GM18498 (cell line): ENCODE measurements around the gene SSBP2.
"Not testable (repeated sequence)": the region's sequence is repeated elsewhere in the genome, so short reads cannot be mapped to it uniquely, and the experiment has no call there.

ENCODE experiments used
- ATAC-seq: cut with Tn5 transposase; IDR thresholded peaks from one replicate; pipeline ENCODE4 v1.9.1; 2021; ENCODE audit warnings: mild to moderate bottlenecking, moderate library complexity; ENCODE audit not compliant: unreplicated experiment

Gene SSBP2

DNA sequence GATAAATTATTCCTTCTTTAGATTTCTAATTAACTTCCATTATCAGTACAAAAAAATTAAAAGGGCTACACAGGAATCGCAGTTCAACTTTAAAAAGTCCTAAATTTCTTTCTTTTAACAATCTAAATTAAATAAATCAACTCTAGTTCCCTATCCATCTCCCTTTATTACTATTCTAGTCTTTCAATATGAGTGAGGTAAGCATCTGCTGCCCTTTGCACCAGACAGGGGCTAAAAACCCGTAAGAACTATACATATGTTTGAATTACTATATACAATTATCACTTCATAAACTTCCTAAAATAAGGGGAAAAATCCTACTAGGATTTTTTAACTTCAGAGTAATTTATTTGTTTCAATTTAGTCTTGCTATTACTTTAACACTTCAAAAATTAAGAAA, 145.6 kb downstream of the SSBP2 start:
- ATAC-seq, result no peak

DNA sequence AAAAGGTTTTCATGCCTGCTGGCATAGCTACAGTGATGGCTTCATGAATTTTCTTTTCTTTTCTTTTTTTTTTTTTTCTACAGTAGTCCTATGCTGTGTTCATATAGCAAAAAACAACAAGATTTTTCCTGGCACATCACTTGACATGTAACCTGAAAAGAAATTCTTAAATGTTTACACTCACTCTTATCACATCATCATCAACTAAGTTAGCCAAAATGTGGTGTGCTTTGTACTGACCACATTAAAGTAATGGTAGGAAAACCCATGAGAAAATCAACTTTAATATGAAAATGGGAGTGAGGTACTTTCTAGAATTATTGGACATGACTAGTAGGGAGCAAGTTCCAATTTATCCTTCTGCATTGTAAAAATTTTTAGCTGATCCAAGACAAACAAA, 146.7 kb downstream of the SSBP2 start:
- ATAC-seq, result no peak

DNA sequence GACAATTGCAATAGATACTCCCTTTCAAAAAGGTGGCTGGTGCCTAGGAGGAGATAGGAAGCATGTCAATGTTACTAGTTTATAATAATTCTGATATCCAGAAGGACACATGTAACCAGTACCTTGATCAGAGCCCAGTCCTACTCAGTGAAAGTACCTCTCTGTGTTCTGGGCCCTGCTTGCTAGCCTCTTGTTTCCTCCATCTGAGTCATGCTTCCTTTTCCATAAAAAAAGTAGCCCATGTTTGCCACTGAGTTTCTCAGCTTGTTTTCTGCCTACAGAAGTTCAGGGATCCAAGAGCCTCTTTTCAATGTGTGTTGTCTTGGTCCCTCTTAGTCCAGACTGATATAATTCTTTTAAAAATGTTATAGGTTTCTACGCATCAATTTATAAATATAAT, 149.0 kb downstream of the SSBP2 start:
- no peak for ATAC-seq

DNA sequence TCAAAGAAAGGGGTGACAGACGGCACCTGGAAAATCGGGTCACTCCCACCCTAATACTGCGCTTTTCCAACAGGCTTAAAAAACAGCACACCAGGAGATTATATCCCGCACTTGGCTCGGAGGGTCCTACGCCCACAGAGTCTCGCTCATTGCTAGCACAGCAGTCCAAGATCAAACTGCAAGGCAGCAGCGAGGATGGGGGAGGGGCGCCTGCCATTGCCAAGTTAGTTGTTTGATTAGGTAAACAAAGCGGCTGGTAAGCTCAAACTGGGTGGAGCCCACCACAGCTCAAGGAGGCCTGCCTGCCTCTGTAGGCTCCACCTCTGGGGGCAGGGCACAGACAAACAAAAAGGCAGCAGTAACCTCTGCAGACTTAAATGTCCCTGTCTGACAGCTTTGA, 158.8 kb downstream of the SSBP2 start:
- ATAC-seq, result not testable (repeated sequence)

DNA sequence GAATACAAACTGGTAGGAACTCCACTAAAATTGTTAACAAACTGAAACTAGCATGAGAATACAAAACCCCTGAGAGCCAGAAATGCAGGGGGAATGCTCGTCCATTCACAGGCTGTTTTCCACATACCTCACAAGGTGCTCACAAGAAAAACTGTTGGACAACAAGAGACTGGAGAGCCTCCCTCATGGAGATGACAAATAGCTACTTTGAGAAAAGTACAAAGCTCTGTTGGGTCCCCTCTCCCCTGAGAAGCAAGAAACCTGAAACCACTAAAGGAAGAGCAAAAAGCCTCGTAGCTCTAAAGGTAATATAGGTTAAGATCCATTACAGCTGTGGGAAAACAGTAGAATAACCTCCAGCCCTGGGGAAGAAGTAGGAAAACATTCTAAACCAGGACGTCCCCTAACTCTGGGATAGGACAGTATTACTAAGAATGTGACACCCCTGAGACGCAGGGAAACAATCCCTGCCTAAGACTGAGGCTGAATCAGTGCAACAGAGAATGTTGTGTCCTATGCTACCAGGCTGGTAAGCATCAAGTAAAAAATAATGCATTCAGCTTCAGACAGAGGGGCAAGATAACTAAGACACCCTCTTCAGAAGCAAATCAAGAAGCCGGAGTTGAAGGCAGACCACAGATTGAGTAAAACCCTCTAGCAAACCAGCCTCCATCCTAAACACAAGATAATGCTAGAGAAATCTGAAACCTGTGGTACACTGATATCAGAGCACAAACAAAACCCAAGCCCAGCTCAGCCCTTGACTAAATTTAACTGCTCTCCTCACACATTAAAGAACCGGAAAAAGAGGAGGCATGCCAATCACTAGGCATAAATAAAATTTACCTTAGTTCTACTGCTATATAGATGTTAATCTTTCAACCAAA, 160.2 kb downstream of the SSBP2 start:
- no peak for ATAC-seq

DNA sequence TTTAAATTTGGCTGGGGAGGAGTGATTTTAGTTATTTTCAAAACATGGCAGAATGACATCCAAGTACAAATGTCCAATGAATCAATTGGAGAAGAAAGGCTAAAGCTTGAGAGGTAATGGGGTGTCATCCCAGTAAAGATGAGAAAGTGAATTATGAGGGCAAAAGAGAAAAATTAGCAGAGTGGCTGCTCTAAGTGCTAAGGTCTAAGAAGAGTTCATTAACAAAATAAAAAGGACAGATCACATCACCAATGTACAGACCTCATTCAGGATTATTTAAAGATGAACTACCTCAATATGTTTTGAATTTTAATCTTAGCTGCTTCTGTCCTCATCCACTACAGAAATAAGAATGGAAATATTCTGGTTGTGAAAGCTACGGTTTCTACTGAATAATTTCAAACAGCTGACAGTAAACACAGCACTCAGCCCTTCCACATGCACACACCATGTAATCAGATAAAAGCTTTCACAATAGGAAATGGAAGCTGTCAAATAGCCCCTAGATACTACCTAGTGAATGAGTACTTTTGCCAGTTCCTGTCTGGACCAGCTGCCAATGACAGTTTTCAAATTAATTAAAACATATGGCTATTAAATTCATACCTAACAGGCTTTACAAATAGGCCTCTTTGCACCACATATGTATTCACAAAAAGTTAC, 171.5 kb downstream of the SSBP2 start:
- ATAC-seq, result no peak

DNA sequence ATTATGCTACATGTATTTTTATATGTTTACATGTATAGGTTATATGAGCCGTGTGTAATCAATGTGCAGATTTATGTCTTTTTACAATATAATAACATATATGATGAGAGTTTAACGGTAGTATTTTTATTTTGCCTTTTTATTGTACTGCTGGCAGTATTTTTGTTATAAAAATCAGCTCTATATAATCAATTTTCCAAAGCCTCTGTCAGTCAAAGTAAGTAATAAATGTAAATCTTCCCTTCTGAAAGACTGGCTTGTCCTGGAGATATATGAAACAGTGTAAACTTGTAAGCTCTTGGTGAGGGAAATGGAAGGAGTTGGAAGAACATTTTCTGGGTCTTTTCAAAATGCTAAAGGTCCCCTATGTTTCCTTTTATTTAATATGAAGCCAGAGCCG, 173.8 kb downstream of the SSBP2 start:
- no peak for ATAC-seq

DNA sequence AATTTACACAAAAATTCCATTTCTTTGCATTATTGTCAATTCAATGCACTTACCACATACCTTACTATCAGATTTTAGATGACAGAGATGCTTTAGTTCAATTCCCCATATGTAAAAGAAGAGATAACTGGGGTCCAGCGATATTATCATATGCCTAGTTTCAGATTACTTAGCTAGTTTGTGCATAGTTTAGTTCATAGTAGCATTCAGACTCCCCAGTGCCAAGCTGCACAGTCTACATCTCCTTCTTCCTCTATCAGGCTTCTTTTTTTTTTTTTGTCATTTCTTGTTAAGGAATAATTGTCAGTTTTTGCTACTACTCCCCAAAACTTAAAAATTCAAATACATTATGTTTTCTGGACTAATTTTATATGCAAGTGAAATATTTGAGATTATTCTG, 175.0 kb downstream of the SSBP2 start:
- no peak for ATAC-seq

DNA sequence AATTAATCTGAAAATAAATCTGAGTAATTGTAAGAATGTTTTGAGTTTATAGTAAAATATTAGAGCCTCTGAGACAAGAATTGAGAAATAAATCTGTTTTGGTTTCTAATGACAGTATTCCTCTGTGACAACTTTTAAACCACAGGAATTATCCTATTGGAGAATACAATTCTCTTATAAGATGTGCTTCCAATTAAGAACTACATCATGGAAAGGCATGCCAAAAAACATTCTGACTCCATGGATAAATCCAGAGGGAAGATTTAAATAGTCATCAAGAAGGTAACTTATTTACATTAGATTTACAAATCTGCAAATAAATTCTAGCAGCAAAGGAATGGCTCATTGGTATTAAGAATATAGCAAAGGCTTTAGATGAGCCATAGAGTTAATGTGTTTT, 178.7 kb downstream of the SSBP2 start:
- ATAC-seq, result no peak

DNA sequence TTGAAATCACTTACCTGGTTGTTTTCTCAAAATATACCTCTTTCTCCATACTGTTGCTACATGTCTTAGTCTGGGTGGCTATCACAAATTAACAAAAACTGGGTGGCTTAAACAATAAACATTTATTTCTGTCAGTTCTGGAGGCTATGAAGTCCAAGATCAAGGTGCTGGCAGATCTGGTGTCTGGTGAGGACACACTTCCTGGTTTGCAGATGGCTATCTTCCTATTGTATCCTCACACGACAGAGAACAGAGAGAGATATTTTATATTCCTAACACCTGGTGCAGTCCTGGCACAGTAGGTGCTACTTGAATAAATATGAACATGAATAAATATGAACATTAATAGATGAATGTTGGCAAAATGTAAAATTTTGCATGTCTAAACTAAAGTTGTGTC, 192.7 kb downstream of the SSBP2 start:
- no peak for ATAC-seq

DNA sequence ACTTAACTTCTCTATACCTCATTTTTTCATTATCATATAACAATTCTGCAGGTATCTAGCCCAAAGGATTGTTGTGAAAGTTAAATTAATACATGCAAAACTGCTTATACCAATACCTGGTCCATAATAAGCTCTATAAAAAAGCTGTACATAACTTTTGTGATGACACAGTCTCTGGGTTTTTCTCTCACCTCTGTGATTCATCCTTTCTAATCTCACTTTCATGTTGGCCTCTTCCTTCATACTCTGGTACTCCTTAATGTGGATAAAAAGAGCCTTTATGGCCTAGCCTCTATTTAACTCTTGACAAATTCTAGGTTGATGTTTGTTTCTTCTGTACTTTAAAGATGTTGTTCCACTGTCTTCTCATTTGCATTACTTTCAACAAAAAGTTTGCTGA, 194.1 kb downstream of the SSBP2 start:
- ATAC-seq, result no peak

DNA sequence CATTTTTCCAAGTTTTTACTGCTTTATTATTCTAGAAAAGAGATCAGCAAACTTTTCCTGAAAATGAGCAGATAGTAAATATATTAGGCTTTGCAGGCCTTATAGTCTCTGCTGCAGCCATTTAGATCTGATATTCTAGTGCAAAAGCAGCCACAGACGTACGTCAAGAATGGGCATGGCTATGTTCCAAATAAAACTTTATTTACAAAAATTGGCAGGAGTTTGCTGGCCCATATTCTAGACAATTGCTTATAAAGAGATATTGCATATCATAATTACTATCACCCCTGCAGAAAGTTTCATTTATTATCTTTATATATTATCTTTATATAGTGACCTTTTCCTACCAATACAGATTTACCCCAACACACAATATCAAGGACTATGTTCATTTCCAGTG, 195.0 kb downstream of the SSBP2 start:
- no peak for ATAC-seq

DNA sequence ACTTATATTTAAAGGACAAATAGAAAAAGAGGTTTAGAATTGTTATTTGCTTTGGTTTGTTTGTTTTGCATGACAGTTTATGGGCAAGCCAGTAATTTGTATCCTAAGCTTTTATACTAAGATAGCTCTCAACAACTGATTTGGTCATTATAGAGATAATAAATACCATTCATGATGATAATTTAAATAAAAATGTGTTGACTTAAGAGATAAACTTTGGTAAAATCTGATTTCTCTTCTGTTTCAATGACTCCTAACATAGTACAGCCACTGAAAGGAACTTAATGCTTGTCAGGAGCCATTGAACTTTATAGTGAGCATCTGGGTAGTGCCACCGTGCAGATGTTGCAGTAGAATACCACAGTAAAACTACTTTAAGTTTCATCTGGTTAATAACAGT, 196.2 kb downstream of the SSBP2 start:
- no peak for ATAC-seq

DNA sequence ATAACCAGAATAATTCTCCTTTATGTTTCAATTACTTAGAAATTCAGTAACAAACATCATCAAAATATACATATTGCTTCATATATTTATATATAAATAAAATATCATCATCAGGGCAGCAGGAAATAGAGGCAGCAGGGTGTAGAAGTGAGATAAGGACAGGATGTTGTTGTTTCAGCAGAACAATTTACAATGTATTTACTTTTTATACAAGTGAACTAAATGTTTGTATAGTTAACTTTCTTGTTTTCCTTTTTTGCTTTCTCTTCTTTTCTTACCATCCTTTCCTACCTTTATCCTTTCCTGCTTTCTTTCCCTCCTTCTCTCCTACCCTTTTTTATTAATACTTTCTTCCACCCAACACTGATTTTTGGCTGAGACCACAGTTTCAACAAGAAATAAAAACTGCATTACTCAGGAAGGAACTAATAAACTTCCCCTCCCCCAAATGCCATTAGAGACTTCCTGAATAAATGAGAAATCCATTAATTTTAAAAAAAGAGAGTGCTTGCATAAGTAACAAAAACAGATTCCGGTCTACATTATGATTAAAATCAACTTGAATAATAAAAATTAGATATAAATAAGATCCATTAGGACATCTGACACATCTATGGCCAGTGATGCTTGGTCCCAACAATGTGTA, 197.2 kb downstream of the SSBP2 start:
- ATAC-seq, result no peak

DNA sequence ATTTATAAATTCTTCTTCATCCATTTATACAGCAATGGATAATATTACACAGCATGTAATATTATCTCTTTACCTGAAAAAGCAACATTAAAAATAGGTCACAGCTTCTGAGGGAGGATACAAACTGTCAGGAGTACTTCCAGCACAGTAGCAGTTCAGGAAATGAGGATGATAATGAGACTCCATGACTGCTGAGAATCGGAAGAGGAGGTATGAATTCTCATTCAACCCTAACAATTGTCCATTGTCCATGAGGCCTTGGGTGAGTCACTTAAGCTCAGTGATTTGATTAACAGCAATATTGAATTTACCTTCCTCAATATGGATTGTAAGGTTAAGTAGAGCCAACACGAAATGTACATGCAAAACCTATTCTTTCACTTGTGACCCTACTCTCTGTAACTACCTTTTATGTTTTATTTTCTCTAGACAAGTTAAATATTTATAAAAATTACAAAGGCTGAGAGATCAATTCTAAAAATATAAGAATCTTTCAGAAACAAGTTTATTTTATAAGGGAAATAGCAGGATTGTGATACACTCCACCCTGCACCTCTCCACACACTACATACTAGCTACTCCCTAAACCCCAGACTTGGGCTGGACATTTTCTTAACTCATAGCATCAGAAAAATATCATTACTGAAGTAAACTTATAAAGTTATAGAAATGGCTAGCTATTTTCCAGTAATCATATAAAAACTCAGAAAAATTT, 197.9 kb downstream of the SSBP2 start:
- no peak for ATAC-seq

DNA sequence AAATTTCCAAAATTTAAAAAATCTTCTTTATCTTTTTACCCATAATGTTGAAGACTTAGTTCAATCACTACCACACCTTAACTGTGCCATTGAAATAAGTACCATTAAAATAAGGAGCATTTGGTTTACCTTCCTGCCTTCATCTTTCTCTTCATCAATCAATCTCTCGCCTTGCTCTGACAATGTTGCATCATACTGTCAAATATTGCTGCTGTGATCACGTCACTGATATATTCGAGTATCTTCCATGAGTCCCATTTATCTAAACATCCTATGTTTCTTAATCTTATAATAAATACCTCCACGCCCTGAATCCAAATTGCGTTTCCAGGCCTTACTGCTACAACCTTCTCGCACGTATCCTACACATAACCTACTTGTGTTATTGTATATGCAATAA, 201.8 kb downstream of the SSBP2 start:
- ATAC-seq, result no peak

DNA sequence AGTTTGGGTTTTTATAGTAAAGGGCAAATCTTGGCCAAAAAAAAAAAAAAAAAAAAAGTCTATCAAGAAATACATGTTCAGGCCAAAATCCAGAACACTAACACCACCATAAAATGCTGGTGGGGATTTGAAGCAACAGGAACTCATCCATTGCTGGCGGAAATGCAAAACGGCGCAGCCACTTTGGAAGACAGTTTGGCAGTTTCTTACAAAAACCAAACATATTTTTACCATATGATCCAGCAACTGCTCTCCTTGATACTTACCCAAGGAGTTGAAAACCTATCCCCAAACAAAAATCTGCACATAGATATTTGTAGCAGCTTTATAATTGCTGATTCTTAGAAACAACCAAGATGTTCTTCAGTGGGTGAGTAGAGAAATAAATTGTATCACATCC, 203.9 kb downstream of the SSBP2 start:
- ATAC-seq, result no peak

DNA sequence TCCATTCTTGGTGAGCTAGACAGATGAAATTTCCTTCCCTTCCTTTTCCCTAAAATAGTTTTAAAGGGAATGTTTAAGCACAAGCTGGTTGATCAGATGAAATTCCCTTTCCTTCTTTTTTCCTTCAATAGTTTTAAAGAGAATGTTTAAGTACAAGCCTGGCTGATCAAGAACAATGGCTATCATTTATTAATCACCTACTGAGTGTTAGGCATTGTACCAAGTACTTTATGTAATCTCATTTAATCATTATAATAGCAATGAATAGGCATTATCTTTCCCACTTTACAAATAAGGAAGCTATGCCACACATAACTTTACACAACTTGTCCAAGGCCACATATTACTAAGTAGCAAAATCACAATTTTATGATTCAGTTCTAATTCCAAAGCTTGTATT, 205.0 kb downstream of the SSBP2 start:
- ATAC-seq, result no peak

DNA sequence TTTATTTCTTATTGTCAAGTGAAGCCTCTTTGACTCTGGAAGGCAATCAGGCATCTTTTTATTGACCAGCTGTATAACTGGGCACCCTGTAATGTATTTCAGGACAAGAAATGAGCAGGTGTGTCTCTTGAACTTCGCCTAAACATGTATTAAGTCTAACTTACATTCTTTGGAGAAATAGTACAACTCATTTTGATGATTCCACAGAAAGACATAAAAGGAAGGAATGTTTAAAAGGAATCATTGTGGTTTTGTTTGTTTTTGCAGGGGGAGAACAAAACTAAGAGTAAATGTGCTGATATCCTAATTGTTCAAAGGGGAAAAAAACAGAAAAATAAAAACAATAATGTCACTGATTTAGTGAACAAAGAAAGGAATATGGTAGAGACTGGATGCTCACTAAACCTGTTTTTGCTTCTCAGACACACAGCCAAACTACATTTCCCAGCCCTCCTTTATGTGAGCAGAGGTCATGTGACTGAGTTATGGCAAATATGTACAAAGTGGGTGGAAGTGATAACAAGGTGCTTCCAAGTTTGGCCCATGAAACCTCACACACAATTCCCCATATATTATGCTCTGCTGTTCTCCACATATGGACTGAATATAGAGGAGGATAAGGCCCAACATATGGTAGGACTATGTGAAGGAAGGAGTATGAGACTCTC, 206.4 kb downstream of the SSBP2 start:
- no peak for ATAC-seq

DNA sequence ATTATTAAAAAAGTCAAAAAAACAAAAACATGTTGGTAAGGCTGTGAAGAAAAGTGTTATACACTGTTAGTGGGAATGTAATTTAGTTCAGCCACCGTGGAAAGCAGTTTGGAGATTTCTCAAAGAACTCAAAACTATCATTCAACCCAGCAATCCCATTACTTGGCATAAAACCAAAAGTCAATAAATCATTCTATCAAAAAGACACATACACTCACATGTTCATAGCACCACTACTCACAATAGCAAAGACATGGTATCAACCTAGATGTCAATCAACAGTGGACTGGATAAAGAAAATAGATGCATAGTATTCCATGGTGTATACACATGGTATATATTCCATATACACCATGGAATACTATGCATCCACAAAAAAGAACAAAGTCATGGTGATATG, 208.7 kb downstream of the SSBP2 start:
- no peak for ATAC-seq
